Measurements from ENCODE around the gene IL25. TPM values are rescaled to one million over a fixed set of nuclear protein-coding genes. Genes with fewer than 3 reads are reported as not detected.
A peak's percentile ranks its signal among the peaks of the same experiment; 100 is the strongest.

Gene IL25
- total and polyA plus RNA-seq, 4 donors: not detected

DNA sequence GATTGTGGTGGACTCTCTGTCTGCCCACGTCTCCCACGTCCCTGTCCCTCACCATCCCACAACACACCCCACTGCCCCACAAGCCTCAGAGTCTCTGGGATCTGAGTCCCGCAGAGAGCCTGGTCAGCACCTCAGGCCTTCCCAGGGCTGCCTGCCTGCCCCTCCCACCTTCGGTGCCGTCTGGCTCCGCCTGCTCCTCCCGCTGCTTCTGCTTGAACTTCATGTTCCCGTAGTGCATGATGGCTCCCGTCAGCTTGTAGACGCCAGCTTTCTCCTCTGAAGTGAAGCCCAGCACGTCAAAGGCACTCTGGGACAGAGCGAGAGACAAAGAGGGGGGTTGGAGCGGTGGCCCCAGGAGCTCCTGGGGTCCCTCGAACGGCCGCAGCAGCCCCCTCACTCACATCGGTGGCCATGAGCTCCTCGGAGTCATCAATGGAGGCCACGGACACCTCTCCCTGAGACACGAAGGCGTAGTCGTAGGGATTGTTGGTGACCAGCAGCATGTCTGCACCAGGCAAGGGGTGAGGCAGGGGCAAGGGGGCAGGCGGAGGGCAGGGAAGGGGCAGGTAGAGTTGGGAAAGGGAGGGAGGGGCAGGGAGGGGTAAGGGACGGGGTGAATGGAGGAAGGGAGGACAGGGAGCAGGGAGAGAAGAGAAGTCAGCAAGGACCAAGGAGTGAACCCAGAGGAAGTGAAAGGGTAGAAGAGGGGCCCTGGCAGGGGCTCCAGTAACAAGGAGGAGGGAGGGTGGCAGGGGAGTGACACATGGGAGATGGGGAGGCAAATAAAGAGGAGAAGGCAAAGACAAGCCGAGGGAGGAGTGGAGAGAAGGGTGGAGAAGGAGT is 29.9 kb downstream of the IL25 start:
- H3K9ac ChIP-seq (ENCODE audit: insufficient read depth in 1 of 2, low read length in 2 of 2): no peak overlapping the region
- H3K9me3 ChIP-seq (ENCODE audit: control insufficient read depth in 4 of 4, insufficient read depth in 3 of 4, low read length in 3 of 4): peaks cover 0 to 5% (median 0%) of the 10 kb centered on the region in 4 donors
- 63 to 72% methylated on average over 25 of the region's 25 CpGs for WGBS, 2 donors
- peak overlapping the region in 1 of 2 donors; percentile 91 for H3K27ac ChIP-seq (ENCODE audit: low read depth in 1 of 2, low read length in 1 of 2)
- no peak for DNase-seq
- ATAC-seq (ENCODE audit: insufficient read depth, low FRiP score): no peak
- H3K36me3 ChIP-seq (ENCODE audit: control insufficient read depth in 4 of 4, insufficient read depth in 4 of 4, low read length in 4 of 4): no peaks in the 10 kb centered on the region
- no peak overlapping the region for H3K4me3 ChIP-seq
- TF ChIP-seq, protein P1, sequence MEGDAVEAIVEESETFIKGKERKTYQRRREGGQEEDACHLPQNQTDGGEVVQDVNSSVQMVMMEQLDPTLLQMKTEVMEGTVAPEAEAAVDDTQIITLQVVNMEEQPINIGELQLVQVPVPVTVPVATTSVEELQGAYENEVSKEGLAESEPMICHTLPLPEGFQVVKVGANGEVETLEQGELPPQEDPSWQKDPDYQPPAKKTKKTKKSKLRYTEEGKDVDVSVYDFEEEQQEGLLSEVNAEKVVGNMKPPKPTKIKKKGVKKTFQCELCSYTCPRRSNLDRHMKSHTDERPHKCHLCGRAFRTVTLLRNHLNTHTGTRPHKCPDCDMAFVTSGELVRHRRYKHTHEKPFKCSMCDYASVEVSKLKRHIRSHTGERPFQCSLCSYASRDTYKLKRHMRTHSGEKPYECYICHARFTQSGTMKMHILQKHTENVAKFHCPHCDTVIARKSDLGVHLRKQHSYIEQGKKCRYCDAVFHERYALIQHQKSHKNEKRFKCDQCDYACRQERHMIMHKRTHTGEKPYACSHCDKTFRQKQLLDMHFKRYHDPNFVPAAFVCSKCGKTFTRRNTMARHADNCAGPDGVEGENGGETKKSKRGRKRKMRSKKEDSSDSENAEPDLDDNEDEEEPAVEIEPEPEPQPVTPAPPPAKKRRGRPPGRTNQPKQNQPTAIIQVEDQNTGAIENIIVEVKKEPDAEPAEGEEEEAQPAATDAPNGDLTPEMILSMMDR (IDR thresholded peaks at IDR 0.05; ENCODE audit: control extremely low read depth, extremely low read depth): no peak
- H3K4me1 ChIP-seq (ENCODE audit: control insufficient read depth in 5 of 5, insufficient read depth in 5 of 5, low read length in 5 of 5): no peaks in the 10 kb centered on the region
- peaks cover 0 to 5% (median 0%) of the 10 kb centered on the region in 3 donors for H3K27me3 ChIP-seq (ENCODE audit: control insufficient read depth in 3 of 3, insufficient read depth in 3 of 3, low read length in 2 of 3)

DNA sequence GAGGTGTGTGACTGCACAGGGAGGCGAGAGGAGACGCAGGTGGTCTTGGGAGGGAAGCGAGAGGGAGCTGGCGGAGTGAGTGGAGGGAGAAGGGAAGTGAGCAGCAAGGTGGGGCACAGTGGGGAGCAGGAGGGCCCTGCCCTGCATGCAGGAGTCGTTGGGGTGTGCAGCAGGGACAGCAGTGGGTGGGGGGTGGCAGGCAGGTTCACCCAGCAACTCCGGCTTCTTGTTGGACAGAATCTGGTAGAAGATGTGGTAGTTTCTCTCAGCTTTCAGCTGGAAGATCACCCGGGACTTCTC is 30.5 kb downstream of the IL25 start:
- Histone ChIP-seq H3K9me3 (ENCODE audit: control insufficient read depth in 4 of 4, insufficient read depth in 3 of 4, low read length in 3 of 4) (peaks cover 0 to 5% (median 0%) of the 10 kb centered on the region in 4 donors), H3K9ac (ENCODE audit: insufficient read depth in 1 of 2, low read length in 2 of 2) (no peak overlapping the region), H3K4me3 (no peak overlapping the region), H3K27ac (ENCODE audit: low read depth in 1 of 2, low read length in 1 of 2) (peak overlapping the region in 1 of 2 donors; percentile 91), H3K27me3 (ENCODE audit: control insufficient read depth in 3 of 3, insufficient read depth in 3 of 3, low read length in 2 of 3) (peaks cover 0 to 5% (median 0%) of the 10 kb centered on the region in 3 donors), H3K36me3 (ENCODE audit: control insufficient read depth in 4 of 4, insufficient read depth in 4 of 4, low read length in 4 of 4) (no peaks in the 10 kb centered on the region), H3K4me1 (ENCODE audit: control insufficient read depth in 5 of 5, insufficient read depth in 5 of 5, low read length in 5 of 5) (no peaks in the 10 kb centered on the region)
- TF ChIP-seq, protein P1 (IDR thresholded peaks at IDR 0.05; ENCODE audit: control extremely low read depth, extremely low read depth): no peak
- ATAC-seq (ENCODE audit: insufficient read depth, low FRiP score) (no peak), DNase-seq (no peak)
- 58 to 66% methylated on average over 7 of the region's 7 CpGs for WGBS, 2 donors

GRCh38 chr14:23403908-23404307 is 31.3 kb downstream of the IL25 start:
- Histone ChIP-seq H3K4me1 (ENCODE audit: control insufficient read depth in 5 of 5, insufficient read depth in 5 of 5, low read length in 5 of 5) (no peaks in the 10 kb centered on the region), H3K27me3 (ENCODE audit: control insufficient read depth in 3 of 3, insufficient read depth in 3 of 3, low read length in 2 of 3) (peaks cover 0 to 5% (median 0%) of the 10 kb centered on the region in 3 donors), H3K4me3 (no peak overlapping the region), H3K27ac (ENCODE audit: low read depth in 1 of 2, low read length in 1 of 2) (peak overlapping the region in 1 of 2 donors; percentile 91), H3K9me3 (ENCODE audit: control insufficient read depth in 4 of 4, insufficient read depth in 3 of 4, low read length in 3 of 4) (peaks cover 0 to 5% (median 0%) of the 10 kb centered on the region in 4 donors), H3K36me3 (ENCODE audit: control insufficient read depth in 4 of 4, insufficient read depth in 4 of 4, low read length in 4 of 4) (no peaks in the 10 kb centered on the region), H3K9ac (ENCODE audit: insufficient read depth in 1 of 2, low read length in 2 of 2) (no peak overlapping the region)
- ATAC-seq (ENCODE audit: insufficient read depth, low FRiP score) (no peak), DNase-seq (no peak)
- TF ChIP-seq, protein P1 (IDR thresholded peaks at IDR 0.05; ENCODE audit: control extremely low read depth, extremely low read depth): no peak
- 77 to 88% methylated on average over 4 of the region's 4 CpGs for WGBS, 2 donors
